SK-N-SH (cell line): ENCODE results near the gene XPR1.

Source experiments
- RXRA ChIP-seq: IDR thresholded peaks from 2 replicates; pipeline ENCODE4 v1.4.0; 2012; ENCODE audit warnings: low read depth, mild to moderate bottlenecking, borderline replicate concordance
- TF ChIP-seq, protein P1 (sequence below): IDR thresholded peaks from 2 replicates; pipeline ENCODE4 v1.4.0; 2012; ENCODE audit warnings: low read depth, borderline replicate concordance

DNA sequence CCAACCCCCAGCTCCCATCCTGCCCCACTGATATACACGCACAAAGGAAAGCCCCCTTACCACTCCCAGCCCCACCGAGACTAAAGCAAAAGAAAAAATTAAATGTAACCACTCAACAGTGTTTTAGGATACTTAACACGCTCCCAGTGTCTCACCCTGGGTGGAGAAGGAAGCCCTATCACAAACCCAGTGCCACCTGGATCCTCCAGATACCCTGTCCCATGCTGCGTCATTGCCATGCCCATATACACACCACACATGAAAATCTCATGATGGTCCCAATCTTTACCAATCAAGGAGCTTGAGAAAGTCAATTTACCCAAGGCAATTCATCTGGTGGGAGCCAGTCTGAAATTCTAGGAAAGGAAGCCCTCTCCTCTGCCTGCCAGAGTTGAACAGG, 292.1 kb downstream of the XPR1 start:
- TF ChIP-seq, protein P1, sequence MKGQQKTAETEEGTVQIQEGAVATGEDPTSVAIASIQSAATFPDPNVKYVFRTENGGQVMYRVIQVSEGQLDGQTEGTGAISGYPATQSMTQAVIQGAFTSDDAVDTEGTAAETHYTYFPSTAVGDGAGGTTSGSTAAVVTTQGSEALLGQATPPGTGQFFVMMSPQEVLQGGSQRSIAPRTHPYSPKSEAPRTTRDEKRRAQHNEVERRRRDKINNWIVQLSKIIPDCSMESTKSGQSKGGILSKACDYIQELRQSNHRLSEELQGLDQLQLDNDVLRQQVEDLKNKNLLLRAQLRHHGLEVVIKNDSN: no peak
- TF ChIP-seq RXRA: no peak
